Measurements from ENCODE around the gene NDUFB10.

DNA sequence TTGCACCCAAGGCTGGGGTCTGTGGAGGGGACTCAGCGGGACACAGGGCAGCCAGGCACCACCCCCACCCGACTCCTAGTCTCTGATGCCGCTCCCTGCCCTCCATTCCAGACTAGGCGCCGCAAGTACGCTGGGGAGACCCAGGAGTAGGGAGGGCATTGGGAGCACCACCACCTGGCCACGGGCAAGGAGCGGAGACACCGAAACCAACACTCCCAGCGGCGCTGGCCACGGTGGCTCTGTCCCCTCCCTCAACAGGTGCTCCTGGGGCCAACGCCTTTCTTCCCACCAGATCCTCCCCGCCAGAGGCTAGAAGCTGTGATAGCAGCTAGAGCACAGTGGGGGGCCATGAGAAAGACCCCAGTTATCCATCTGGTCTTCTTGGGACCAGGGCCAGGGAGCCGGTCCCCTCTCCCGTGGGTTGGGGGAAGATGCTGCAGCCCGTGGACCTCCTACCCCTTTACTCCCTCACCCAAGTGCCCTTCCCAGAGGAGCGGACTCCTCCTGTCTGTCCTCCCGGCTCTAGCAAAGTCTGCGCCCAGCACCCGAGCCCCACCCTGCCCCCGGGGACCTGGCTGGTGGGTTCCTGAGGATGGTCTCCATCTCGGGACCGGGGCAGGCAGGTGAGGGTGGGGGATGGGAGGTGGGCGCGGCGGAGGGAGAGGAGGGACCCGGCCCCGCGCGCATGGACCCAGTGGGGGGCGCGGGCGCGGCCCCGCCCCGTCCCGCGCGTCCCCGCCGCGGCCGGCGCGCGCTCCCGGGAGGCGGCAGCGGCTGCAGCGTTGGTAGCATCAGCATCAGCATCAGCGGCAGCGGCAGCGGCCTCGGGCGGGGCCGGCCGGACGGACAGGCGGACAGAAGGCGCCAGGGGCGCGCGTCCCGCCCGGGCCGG is 30.1 kb downstream of the NDUFB10 start, which contains the start of gene SYNGR3:
- TF ChIP-seq, protein P1, sequence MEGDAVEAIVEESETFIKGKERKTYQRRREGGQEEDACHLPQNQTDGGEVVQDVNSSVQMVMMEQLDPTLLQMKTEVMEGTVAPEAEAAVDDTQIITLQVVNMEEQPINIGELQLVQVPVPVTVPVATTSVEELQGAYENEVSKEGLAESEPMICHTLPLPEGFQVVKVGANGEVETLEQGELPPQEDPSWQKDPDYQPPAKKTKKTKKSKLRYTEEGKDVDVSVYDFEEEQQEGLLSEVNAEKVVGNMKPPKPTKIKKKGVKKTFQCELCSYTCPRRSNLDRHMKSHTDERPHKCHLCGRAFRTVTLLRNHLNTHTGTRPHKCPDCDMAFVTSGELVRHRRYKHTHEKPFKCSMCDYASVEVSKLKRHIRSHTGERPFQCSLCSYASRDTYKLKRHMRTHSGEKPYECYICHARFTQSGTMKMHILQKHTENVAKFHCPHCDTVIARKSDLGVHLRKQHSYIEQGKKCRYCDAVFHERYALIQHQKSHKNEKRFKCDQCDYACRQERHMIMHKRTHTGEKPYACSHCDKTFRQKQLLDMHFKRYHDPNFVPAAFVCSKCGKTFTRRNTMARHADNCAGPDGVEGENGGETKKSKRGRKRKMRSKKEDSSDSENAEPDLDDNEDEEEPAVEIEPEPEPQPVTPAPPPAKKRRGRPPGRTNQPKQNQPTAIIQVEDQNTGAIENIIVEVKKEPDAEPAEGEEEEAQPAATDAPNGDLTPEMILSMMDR (IDR thresholded peaks at IDR 0.05) = no peak
- TF ChIP-seq POLR2A (IDR thresholded peaks at IDR 0.05) = no peak

Data from right lobe of liver (tissue), 4 donors.